ENCODE measurements around the gene AVPI1.

DNA sequence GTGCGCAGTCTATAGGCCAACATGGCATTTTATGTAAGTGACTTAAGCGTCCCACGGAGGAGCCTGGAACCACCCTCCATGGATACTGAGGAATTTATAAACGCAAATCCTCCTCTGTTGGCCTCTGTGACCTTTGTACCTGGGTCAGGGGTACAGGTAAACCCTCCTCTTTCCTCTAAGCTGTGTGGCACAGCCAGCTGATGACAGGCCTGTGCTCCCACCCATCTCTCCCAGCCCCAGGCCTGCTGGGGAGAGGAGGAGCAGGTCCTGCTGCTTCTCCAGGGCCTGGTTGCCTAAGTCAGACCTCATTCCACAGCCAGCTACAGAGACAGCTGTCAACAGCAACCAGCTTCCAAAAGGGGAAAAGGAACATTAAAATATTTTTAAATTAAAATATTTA, 5.0 kb downstream of the AVPI1 start:
- TF ChIP-seq CTCF (IDR thresholded peaks at IDR 0.05; ENCODE audit: insufficient read depth, low read depth, low read length) = no peak
- no peak for TF ChIP-seq EZH2 (IDR thresholded peaks at IDR 0.05; ENCODE audit: insufficient read depth, low read length)

Data from astrocyte (in vitro differentiated cells and primary cell).